ENCODE measurements around the gene GINS3. TPM values are rescaled to one million over a fixed set of nuclear protein-coding genes. Genes with fewer than 3 reads are reported as not detected.
A peak's percentile ranks its signal among the peaks of the same experiment; 100 is the strongest.

GINS3 gene
- total RNA-seq, 1 experiment from 2014 or later, result 7.6 TPM

- DNase-seq (ENCODE audit: low read depth, low spot score), result no peak
- Histone ChIP-seq H3K27me3 (ENCODE audit: control insufficient read depth, insufficient read depth, low read length) (no peaks in the 10 kb centered on the region), H3K4me3 (ENCODE audit: low read depth in 2 of 2, low read length in 2 of 2) (no peak overlapping the region), H3K27ac (ENCODE audit: low read length) (no peak overlapping the region), H3K36me3 (ENCODE audit: control insufficient read depth, insufficient read depth, low read length) (no peaks in the 10 kb centered on the region), H3K4me1 (ENCODE audit: control insufficient read depth, insufficient read depth, low read length) (no peaks in the 10 kb centered on the region; the same call in 1 of the 2 replicates), H3K9me3 (ENCODE audit: control insufficient read depth, insufficient read depth, low read depth, low read length) (no peaks in the 10 kb centered on the region)
- no TSS peak for BruUV-seq (replicated peaks)
- POLR2A ChIA-PET, result no interaction called here
- TF ChIP-seq TCF7L2 (IDR thresholded peaks at IDR 0.05; ENCODE audit: low read depth, low read length) (no peak), POLR2AphosphoS5 (IDR thresholded peaks at IDR 0.05; ENCODE audit: low read depth, low read length) (no peak), CTCF (IDR thresholded peaks at IDR 0.05) (no peak), REST (IDR thresholded peaks at IDR 0.05; ENCODE audit: insufficient read depth in 1 of 2, low read depth in 2 of 2, low read length in 1 of 2) (no peak), SIN3A (IDR thresholded peaks at IDR 0.05; ENCODE audit: borderline replicate concordance, insufficient read depth, low read depth, low read length) (no peak)
- no peak for ATAC-seq
- intact Hi-C loops (cut with micrococcal nuclease; ENCODE audit: unreplicated experiment) (no loop called here), in situ Hi-C loops (cut with HindIII; ENCODE audit: low pct_unique_long_range_greater_than_20kb, low sequenced_read_pairs) (no loop called here)
- CTCF ChIA-PET, result no interaction called here
Observed at GRCh38 chr16:58365623-58366022, 26.6 kb upstream of the GINS3 start.

- Histone ChIP-seq H3K27me3 (ENCODE audit: control insufficient read depth, insufficient read depth, low read length) (no peaks in the 10 kb centered on the region), H3K4me1 (ENCODE audit: control insufficient read depth, insufficient read depth, low read length) (no peaks in the 10 kb centered on the region; the same call in 1 of the 2 replicates), H3K36me3 (ENCODE audit: control insufficient read depth, insufficient read depth, low read length) (no peaks in the 10 kb centered on the region), H3K27ac (ENCODE audit: low read length) (no peak overlapping the region), H3K4me3 (ENCODE audit: low read depth in 2 of 2, low read length in 2 of 2) (no peak overlapping the region), H3K9me3 (ENCODE audit: control insufficient read depth, insufficient read depth, low read depth, low read length) (no peaks in the 10 kb centered on the region)
- TF ChIP-seq REST (IDR thresholded peaks at IDR 0.05; ENCODE audit: insufficient read depth in 1 of 2, low read depth in 2 of 2, low read length in 1 of 2), result no peak
- no peak for TF ChIP-seq POLR2AphosphoS5 (IDR thresholded peaks at IDR 0.05; ENCODE audit: low read depth, low read length)
- no peak for TF ChIP-seq CTCF (IDR thresholded peaks at IDR 0.05)
- no peak for TF ChIP-seq SIN3A (IDR thresholded peaks at IDR 0.05; ENCODE audit: borderline replicate concordance, insufficient read depth, low read depth, low read length)
- TF ChIP-seq TCF7L2 (IDR thresholded peaks at IDR 0.05; ENCODE audit: low read depth, low read length), result no peak
- ChIA-PET POLR2A (no interaction called here), CTCF (no interaction called here)
- ATAC-seq, result peak; percentile 80; the same call in 1 of the 2 replicates
- DNase-seq (ENCODE audit: low read depth, low spot score), result peak; percentile 89
- no TSS peak for BruUV-seq (replicated peaks)
- intact Hi-C loops (cut with micrococcal nuclease; ENCODE audit: unreplicated experiment), result no loop called here
- in situ Hi-C loops (cut with HindIII; ENCODE audit: low pct_unique_long_range_greater_than_20kb, low sequenced_read_pairs), result no loop called here
Observed at GRCh38 chr16:58366247-58367031, 25.8 kb upstream of the GINS3 start.
